Adrenal gland (tissue), 12 donors: ENCODE data around the gene DDR1. TPM values are rescaled to one million over a fixed set of nuclear protein-coding genes. Genes with fewer than 3 reads are reported as not detected.

ENCODE experiments used
- DNase-seq, 7 donors: peaks; one replicate each; pipeline ENCODE4 v3.0.0-alpha.2; 2019 to 2020
- H3K27ac ChIP-seq, 5 donors: fragments of 200-600 bp; sonication (generic) in 4 of 5; 1 replicate in 3 of 5; 2 replicates in 2 of 5; pipeline versions ENCODE4 v1.5.1 to v1.8.0; 2016 to 2020; ENCODE audit warnings: mild to moderate bottlenecking in 1 of 5
- H3K27me3 ChIP-seq: fragments of 200-600 bp; 2 replicates; pipeline ENCODE4 v1.8.0; 2021
- H3K36me3 ChIP-seq, 2 donors: fragments of 200-600 bp; replicated peaks in 1 of 2; 1 replicate in 1 of 2; 2 replicates in 1 of 2; pipeline versions ENCODE4 v1.5.1 to v1.8.0; 2018 to 2022
- H3K4me1 ChIP-seq, 2 donors: fragments of 200-600 bp; replicated peaks in 1 of 2; 1 replicate in 1 of 2; 2 replicates in 1 of 2; pipeline versions ENCODE4 v1.5.1 to v1.8.0; 2018 to 2021
- H3K4me3 ChIP-seq, 4 donors: fragments of 200-600 bp; sonication (generic) in 3 of 4; one replicate each; pipeline ENCODE4 v1.5.1; 2016 to 2018
- H3K9me3 ChIP-seq, 3 donors: fragments of 200-600 bp; sonication (generic) in 1 of 3; replicated peaks in 1 of 3; 1 replicate in 2 of 3; 2 replicates in 1 of 3; pipeline versions ENCODE4 v1.5.1 to v1.8.0; 2016 to 2021
- CTCF ChIP-seq, 6 experiments: fragments of 450-650 bp in 4 of 6; fragments of 200-600 bp in 2 of 6; sonication (generic) in 1 of 6; IDR thresholded peaks; 1 replicate in 5 of 6; 2 replicates in 1 of 6; pipeline versions ENCODE4 v1.5.1 to v1.8.0; 2016 to 2021; ENCODE audit warnings: antibody characterized with exemption in 6 of 6, mild to moderate bottlenecking in 2 of 6, moderate library complexity in 1 of 6
- POLR2A ChIP-seq, 2 donors: fragments of 450-650 bp; IDR thresholded peaks; one replicate each; pipeline ENCODE4 v1.6.1; 2017; ENCODE audit warnings: antibody characterized with exemption in 2 of 2, mild to moderate bottlenecking in 2 of 2, moderate library complexity in 1 of 2
- WGBS, 4 donors: extraction: QIAGEN DNeasy Blood & Tissue Kit in 2 of 4; methylation state at CpG; one replicate each; pipeline versions ENCODE4 v1.1.5 to v1.1.7; 2013 to 2017; 5-methylcytosine and 5-hydroxymethylcytosine counted together
- intact Hi-C, 2 donors: fragments of 100-400 bp; cut with DNase I; formaldehyde crosslinking; loops; one replicate each; pipeline versions ENCODE4 v1.14.1 to v1.15.0; 2022 to 2023
- microRNA-seq, 3 donors: library from miRNA; unstranded; fragments of <30 nt; microRNA quantifications; one replicate each; pipeline ENCODE4, GENCODE V29; 2017 to 2020
- polyA plus RNA-seq, 3 donors: library from polyadenylated mRNA; stranded (reverse); fragments of 200-250 nt in 2 of 3; fragments of 350-450 nt in 1 of 3; fragmentation: Illumina TruSeq in 1 of 3; extraction: RNeasy Lipid Tissue Mini Kit (QIAGEN cat#74804) in 1 of 3; gene quantifications; one replicate each; pipeline ENCODE4 v1.2.3, GENCODE V29; 2013 to 2014
- small RNA-seq, 2 donors: library from RNA; depleted of rRNA; stranded (forward); fragments of <200 nt; gene quantifications; one replicate each; pipeline ENCODE3, GENCODE V24; 2016
- total RNA-seq, 9 donors: library from RNA; depleted of rRNA in 4 of 9; stranded (reverse); fragments of >200 nt in 4 of 9; fragments of 120-200 nt in 1 of 9; fragmentation: NEBNext Ultra II Directional in 1 of 9; extraction: Animal tissue kit (Norgen Biotek cat#: 25700) in 1 of 9; gene quantifications; one replicate each; pipeline versions ENCODE4 v1.1.0 to v1.2.4, GENCODE V29; 2013 to 2023
- donor health status: healthy with polysubstance abuse.
- donor health status: Bipolar disorder and iron deficiency.
- donor health status: DM: yes; HTN: yes; CAD: no.
- donor health status: DM: no; HTN: no; CAD: no.
- donor health status: DM: no; HTN: no; CAD: no.
- donor health status: DM: yes; HTN: yes; CAD: no.

Gene DDR1
- total and polyA plus RNA-seq, 12 donors = 18.0 to 239 (median 63.9) TPM

DNA sequence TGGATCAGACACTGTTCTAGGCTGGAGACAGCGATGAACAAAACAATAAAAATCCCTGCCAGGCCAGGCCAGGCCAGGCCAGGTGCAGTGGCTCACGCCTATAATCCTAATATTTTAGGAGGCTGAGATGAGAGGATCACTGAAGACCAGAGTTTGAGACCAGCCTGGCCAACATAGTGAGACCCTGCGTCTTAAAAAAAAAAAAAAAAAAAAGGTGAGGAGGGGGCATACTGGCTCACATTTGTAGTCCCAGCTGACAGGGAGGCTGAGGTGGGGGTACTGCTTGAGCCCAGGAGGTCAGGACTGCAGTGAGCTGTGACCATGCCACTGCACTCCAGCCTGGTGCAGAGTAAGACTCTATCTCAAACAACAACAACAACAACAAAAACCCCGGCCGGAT, 61.0 kb downstream of the DDR1 start:
- intact Hi-C loops = no loop called here
- Histone ChIP-seq H3K4me1 (peaks cover 0 to 4% of the 10 kb centered on the region in 2 donors), H3K9me3 (no peaks in the 10 kb centered on the region), H3K4me3 (no peak overlapping the region), H3K27ac (no peak overlapping the region), H3K36me3 (no peaks in the 10 kb centered on the region), H3K27me3 (peaks cover 7% of the 10 kb centered on the region)
- no peak for DNase-seq
- WGBS, 4 donors = 71 to 88% (median 80%) methylated on average over 5 of the region's 5 CpGs
- TF ChIP-seq CTCF (IDR thresholded peaks at IDR 0.05) = no peak

GRCh38 chr6:30947231-30947630, 62.9 kb downstream of the DDR1 start:
- no peak overlapping the region for H3K27ac ChIP-seq
- no peaks in the 10 kb centered on the region for H3K9me3 ChIP-seq
- no peak for TF ChIP-seq POLR2A (IDR thresholded peaks at IDR 0.05)
- TF ChIP-seq CTCF (IDR thresholded peaks at IDR 0.05) = no peak
- H3K4me1 ChIP-seq = peaks cover 0 to 4% of the 10 kb centered on the region in 2 donors
- H3K27me3 ChIP-seq = peaks cover 7% of the 10 kb centered on the region
- no peaks in the 10 kb centered on the region for H3K36me3 ChIP-seq
- DNase-seq = no peak
- no peak overlapping the region for H3K4me3 ChIP-seq
- 75 to 83% (median 80%) methylated on average over 4 of the region's 4 CpGs for WGBS, 4 donors
- intact Hi-C loops = no loop called here

DNA sequence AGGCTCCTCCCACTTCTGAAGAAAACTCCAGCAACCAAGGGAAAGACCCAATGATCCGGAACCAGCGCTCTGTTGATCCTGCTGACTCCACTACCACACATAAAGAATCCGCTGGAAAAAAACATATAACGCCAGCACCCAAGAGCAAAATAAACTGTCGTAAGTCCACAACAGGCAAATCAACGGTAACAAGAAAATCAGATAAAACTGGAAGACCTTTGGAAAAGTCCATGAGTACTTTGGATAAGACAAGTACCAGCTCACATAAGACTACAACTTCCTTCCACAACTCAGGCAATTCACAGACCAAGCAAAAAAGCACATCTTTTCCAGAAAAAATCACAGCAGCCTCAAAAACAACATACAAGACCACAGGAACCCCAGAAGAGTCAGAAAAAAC, 64.5 kb downstream of the DDR1 start:
- Histone ChIP-seq H3K36me3 (no peaks in the 10 kb centered on the region), H3K9me3 (no peaks in the 10 kb centered on the region), H3K27ac (no peak overlapping the region), H3K4me1 (no peaks in the 10 kb centered on the region), H3K4me3 (no peak overlapping the region), H3K27me3 (no peaks in the 10 kb centered on the region)
- intact Hi-C loops = no loop called here
- WGBS, 4 donors = 91 to 95% (median 93%) methylated on average over 6 of the region's 6 CpGs
- TF ChIP-seq POLR2A (IDR thresholded peaks at IDR 0.05) (no peak), CTCF (IDR thresholded peaks at IDR 0.05) (no peak)
- DNase-seq = no peak

Small RNA genes within 50 kb of the gene (microRNA-seq; reads per million reads assigned to microRNA genes)
- gene MIR4640 = 0.89 to 2.6 (median 1.5) reads per million in 3 donors

Small RNA genes within 50 kb of the gene (small RNA-seq; reads per million reads assigned to genes)
- gene RF00019 = 0 reads per million in 2 donors

Other genes with a start within 250 kb of the DDR1 start
- 10 to 100 TPM in 8 of 9 donors, 1 to 10 TPM in 1; 1.8 to 25.7 (median 16.6) TPM for gene C6orf136, start 237.4 kb upstream of the DDR1 start, total RNA-seq
- 10 to 100 TPM; 20.0 to 73.7 (median 49.7) TPM for gene C6orf136, start 237.4 kb upstream of the DDR1 start, polyA plus RNA-seq
- 10 to 100 TPM; 16.4 to 39.7 (median 28.0) TPM for gene DHX16, start 211.5 kb upstream of the DDR1 start, total RNA-seq
- gene DHX16, start 211.5 kb upstream of the DDR1 start, polyA plus RNA-seq = 10 to 100 TPM; 37.7 to 75.9 (median 39.0) TPM
- gene PPP1R18, start 197.9 kb upstream of the DDR1 start, total RNA-seq = 10 to 100 TPM in 8 of 9 donors, 1 to 10 TPM in 1; 6.4 to 58.9 (median 37.3) TPM
- gene PPP1R18, start 197.9 kb upstream of the DDR1 start, polyA plus RNA-seq = 100 to 1,000 TPM in 2 of 3 donors, 10 to 100 TPM in 1; 33.1 to 120 (median 115) TPM
- 10 to 100 TPM in 4 of 9 donors, 1 to 10 TPM in 5; 1.8 to 22.6 (median 10.0) TPM for gene NRM, start 193.5 kb upstream of the DDR1 start, total RNA-seq
- gene NRM, start 193.5 kb upstream of the DDR1 start, polyA plus RNA-seq = 10 to 100 TPM; 11.4 to 39.3 (median 24.9) TPM
- gene MDC1, start 167.2 kb upstream of the DDR1 start, total RNA-seq = 10 to 100 TPM in 5 of 9 donors, 1 to 10 TPM in 4; 2.8 to 27.6 (median 12.0) TPM
- gene MDC1, start 167.2 kb upstream of the DDR1 start, polyA plus RNA-seq = 10 to 100 TPM; 16.8 to 26.9 (median 21.0) TPM
- gene TUBB, start 164.2 kb upstream of the DDR1 start, total RNA-seq = 100 to 1,000 TPM in 8 of 9 donors, 10 to 100 TPM in 1; 90.3 to 439 (median 219) TPM
- 100 to 1,000 TPM; 107 to 473 (median 177) TPM for gene TUBB, start 164.2 kb upstream of the DDR1 start, polyA plus RNA-seq
- 100 to 1,000 TPM; 162 to 449 (median 338) TPM for gene FLOT1, start 141.8 kb upstream of the DDR1 start, total RNA-seq
- gene FLOT1, start 141.8 kb upstream of the DDR1 start, polyA plus RNA-seq = 100 to 1,000 TPM; 390 to 599 (median 411) TPM
- gene IER3, start 140.0 kb upstream of the DDR1 start, total RNA-seq = 10 to 100 TPM in 7 of 9 donors, 1 to 10 TPM in 2; 1.6 to 66.2 (median 38.2) TPM
- 100 to 1,000 TPM in 1 of 3 donors, 10 to 100 TPM in 2; 10.3 to 136 (median 49.1) TPM for gene IER3, start 140.0 kb upstream of the DDR1 start, polyA plus RNA-seq
- 10 to 100 TPM in 7 of 9 donors, 1 to 10 TPM in 2; 3.7 to 48.6 (median 17.4) TPM for gene GTF2H4, start 23.7 kb downstream of the DDR1 start, total RNA-seq
- 10 to 100 TPM; 30.8 to 71.9 (median 57.8) TPM for gene GTF2H4, start 23.7 kb downstream of the DDR1 start, polyA plus RNA-seq
- 10 to 100 TPM; 17.1 to 51.6 (median 31.1) TPM for gene VARS2, start 29.7 kb downstream of the DDR1 start, total RNA-seq
- 10 to 100 TPM; 21.2 to 89.6 (median 55.4) TPM for gene VARS2, start 29.7 kb downstream of the DDR1 start, polyA plus RNA-seq
- gene SFTA2, start 47.7 kb downstream of the DDR1 start, total RNA-seq = 1 to 10 TPM in 1 of 9 donors, under 1 TPM in 2, not detected in 6; 0.38 to 1.5 (median 0.39) TPM
- gene SFTA2, start 47.7 kb downstream of the DDR1 start, polyA plus RNA-seq = under 1 TPM in 2 of 3 donors, not detected in 1; 0.20 to 0.24 TPM
- gene MUCL3, start 56.5 kb downstream of the DDR1 start, total RNA-seq = not detected
- under 1 TPM in 2 of 3 donors, not detected in 1; under 0.01 to 0.02 TPM for gene MUCL3, start 56.5 kb downstream of the DDR1 start, polyA plus RNA-seq
- not detected for gene MUC21, start 99.2 kb downstream of the DDR1 start, total RNA-seq
- under 1 TPM in 2 of 3 donors, not detected in 1; 0.16 to 0.34 TPM for gene MUC21, start 99.2 kb downstream of the DDR1 start, polyA plus RNA-seq
- gene MUC22, start 126.0 kb downstream of the DDR1 start, total RNA-seq = not detected
- gene MUC22, start 126.0 kb downstream of the DDR1 start, polyA plus RNA-seq = not detected
- not detected for gene C6orf15, start 228.1 kb downstream of the DDR1 start, total RNA-seq
- gene C6orf15, start 228.1 kb downstream of the DDR1 start, polyA plus RNA-seq = not detected
- 1 to 10 TPM in 3 of 9 donors, under 1 TPM in 6; 0.06 to 2.3 (median 0.52) TPM for gene PSORS1C1, start 230.3 kb downstream of the DDR1 start, total RNA-seq
- gene PSORS1C1, start 230.3 kb downstream of the DDR1 start, polyA plus RNA-seq = 1 to 10 TPM in 2 of 3 donors, under 1 TPM in 1; 0.60 to 5.1 (median 1.9) TPM
- gene CDSN, start 235.9 kb downstream of the DDR1 start, total RNA-seq = not detected
- gene CDSN, start 235.9 kb downstream of the DDR1 start, polyA plus RNA-seq = under 1 TPM in 2 of 3 donors, not detected in 1; 0.03 to 0.08 TPM